NCI-H146 treated with DMSO at 0.1 percent for 48 hours (cell line): ENCODE data around the gene METTL9.
"Not testable (repeated sequence)": the region's sequence is repeated elsewhere in the genome, so short reads cannot be mapped to it uniquely, and the experiment has no call there.

ENCODE experiments used
- DNase-seq: peaks from one replicate; lab custom pipeline; 2025; ENCODE audit not compliant: unreplicated experiment; lab: John Stamatoyannopoulos, UW

Gene METTL9

GRCh38 chr16:21634216-21634615 lies 34.8 kb downstream of the METTL9 start:
- no peak for DNase-seq

GRCh38 chr16:21635694-21636093 lies 36.3 kb downstream of the METTL9 start:
- DNase-seq, result not testable (repeated sequence)

- no peak for DNase-seq
Observed at GRCh38 chr16:21637032-21637968, 37.9 kb downstream of the METTL9 start.

GRCh38 chr16:21638573-21638975 lies 39.2 kb downstream of the METTL9 start:
- DNase-seq, result no peak

- DNase-seq, result no peak
Observed at GRCh38 chr16:21639493-21639892, 40.1 kb downstream of the METTL9 start.

GRCh38 chr16:21641916-21642315 lies 42.5 kb downstream of the METTL9 start:
- DNase-seq, result no peak

GRCh38 chr16:21642861-21643260 lies 43.5 kb downstream of the METTL9 start:
- DNase-seq, result no peak

GRCh38 chr16:21643785-21644184 lies 44.4 kb downstream of the METTL9 start:
- no peak for DNase-seq

GRCh38 chr16:21644674-21645073 lies 45.3 kb downstream of the METTL9 start:
- no peak for DNase-seq

- DNase-seq, result no peak
Observed at GRCh38 chr16:21645261-21645721, 45.9 kb downstream of the METTL9 start.

- no peak for DNase-seq
Observed at GRCh38 chr16:21646091-21646490, 46.7 kb downstream of the METTL9 start.

- no peak for DNase-seq
Observed at GRCh38 chr16:21646721-21647561, 47.6 kb downstream of the METTL9 start.

- no peak for DNase-seq
Observed at GRCh38 chr16:21647562-21648164, 48.3 kb downstream of the METTL9 start.

GRCh38 chr16:21649826-21650406 lies 50.5 kb downstream of the METTL9 start:
- not testable (repeated sequence) for DNase-seq

GRCh38 chr16:21650521-21650920 lies 51.1 kb downstream of the METTL9 start:
- DNase-seq, result no peak

- DNase-seq, result no peak
Observed at GRCh38 chr16:21651515-21651914, 52.1 kb downstream of the METTL9 start.

GRCh38 chr16:21652453-21652852 lies 53.1 kb downstream of the METTL9 start, which contains the start of gene IGSF6:
Gene IGSF6, minus strand, starts transcription at chr16:21652608. Its CDS starts 10 bp downstream, at chr16:21652598.
- no peak for DNase-seq

- no peak for DNase-seq
Observed at GRCh38 chr16:21653571-21653970, 54.2 kb downstream of the METTL9 start.

- no peak for DNase-seq
Observed at GRCh38 chr16:21654466-21654865, 55.1 kb downstream of the METTL9 start.

GRCh38 chr16:21654881-21655280 lies 55.5 kb downstream of the METTL9 start:
- DNase-seq, result no peak
